Measurements from ENCODE around the gene C12orf76. TPM values are rescaled to one million over a fixed set of nuclear protein-coding genes. Genes with fewer than 3 reads are reported as not detected.

Gene C12orf76
- total and polyA plus RNA-seq, 2 of the 13 experiments (the other 11 are each of a cell fraction or from before 2014, with no cell fraction given) = 15.8 to 38.4 TPM

DNA sequence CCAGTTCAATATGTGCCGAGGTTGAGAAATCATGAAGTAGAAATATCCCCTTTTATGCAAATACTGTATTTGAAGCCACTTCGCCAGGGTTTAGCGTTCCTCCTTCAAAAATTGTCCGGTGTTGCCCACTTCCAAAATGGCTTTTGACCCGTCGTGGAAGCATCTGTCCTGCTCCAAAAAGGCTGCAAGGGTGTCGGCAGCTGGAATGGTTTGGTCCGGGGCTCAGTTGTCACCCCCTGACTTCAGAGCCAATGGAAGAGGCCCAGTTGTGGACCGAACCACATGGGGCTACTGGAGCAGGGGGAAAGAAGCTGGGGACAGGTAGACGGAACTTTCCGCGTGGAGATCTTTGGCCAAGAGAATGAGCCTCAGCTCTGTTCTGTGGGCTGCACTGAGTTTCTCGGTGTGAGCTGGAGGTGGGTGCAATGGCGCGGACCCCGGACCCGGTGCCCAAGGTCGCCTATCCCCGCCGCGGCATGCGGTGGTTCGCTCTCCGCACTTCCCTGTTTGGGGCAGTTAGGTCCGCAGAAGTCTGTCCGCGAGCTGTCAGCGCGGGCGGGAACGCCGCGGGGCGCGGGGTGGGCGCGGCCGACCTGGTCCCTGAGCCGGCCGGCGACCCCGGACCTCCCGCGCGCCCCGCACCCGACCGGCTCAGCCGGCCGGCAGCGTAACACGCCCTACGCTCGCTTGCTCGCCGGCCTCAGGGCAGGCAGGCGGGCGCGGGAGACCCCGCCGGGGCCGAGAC is 49.2 kb downstream of the C12orf76 start, which contains the start of gene ANKRD13A (continued):
- TF ChIP-seq, protein P1, sequence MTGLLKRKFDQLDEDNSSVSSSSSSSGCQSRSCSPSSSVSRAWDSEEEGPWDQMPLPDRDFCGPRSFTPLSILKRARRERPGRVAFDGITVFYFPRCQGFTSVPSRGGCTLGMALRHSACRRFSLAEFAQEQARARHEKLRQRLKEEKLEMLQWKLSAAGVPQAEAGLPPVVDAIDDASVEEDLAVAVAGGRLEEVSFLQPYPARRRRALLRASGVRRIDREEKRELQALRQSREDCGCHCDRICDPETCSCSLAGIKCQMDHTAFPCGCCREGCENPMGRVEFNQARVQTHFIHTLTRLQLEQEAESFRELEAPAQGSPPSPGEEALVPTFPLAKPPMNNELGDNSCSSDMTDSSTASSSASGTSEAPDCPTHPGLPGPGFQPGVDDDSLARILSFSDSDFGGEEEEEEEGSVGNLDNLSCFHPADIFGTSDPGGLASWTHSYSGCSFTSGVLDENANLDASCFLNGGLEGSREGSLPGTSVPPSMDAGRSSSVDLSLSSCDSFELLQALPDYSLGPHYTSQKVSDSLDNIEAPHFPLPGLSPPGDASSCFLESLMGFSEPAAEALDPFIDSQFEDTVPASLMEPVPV (CRISPR knock-in tag; IDR thresholded peaks at IDR 0.05) = 0 out of 2 replicates have a peak, but pooled peaks have one; percentile 52
- TF ChIP-seq ZSCAN29 (CRISPR knock-in tag; conservative IDR thresholded peaks at IDR 0.05) (no peak), ZNF430 (CRISPR knock-in tag; IDR thresholded peaks at IDR 0.05) (no peak), ZNF329 (CRISPR knock-in tag; IDR thresholded peaks at IDR 0.05; ENCODE audit: low read depth) (peak; percentile 43; the same call in 1 of the 2 replicates), PHF20 (CRISPR knock-in tag; IDR thresholded peaks at IDR 0.05) (peak; percentile 78), ATM (IDR thresholded peaks at IDR 0.05; ENCODE audit: borderline replicate concordance) (no peak), TCF7 (IDR thresholded peaks at IDR 0.05; ENCODE audit: low read depth) (no peak), HCFC1 (IDR thresholded peaks at IDR 0.05; ENCODE audit: low read depth, low read length) (peak; percentile 57; the same call in 1 of the 2 replicates), ZSCAN12 (CRISPR knock-in tag; IDR thresholded peaks at IDR 0.05) (0 out of 2 replicates have a peak, but pooled peaks have one; percentile 24), ATF7-NPFF (CRISPR knock-in tag; IDR thresholded peaks at IDR 0.05; ENCODE audit: low read depth) (peak; percentile 87; the same call in 1 of the 2 replicates), GTF3A (CRISPR knock-in tag; conservative IDR thresholded peaks at IDR 0.05) (no peak), ZNF136 (CRISPR knock-in tag; IDR thresholded peaks at IDR 0.05; ENCODE audit: low read depth) (no peak; the same call in 1 of the 2 replicates), ZIK1 (CRISPR knock-in tag; IDR thresholded peaks at IDR 0.05; ENCODE audit: borderline replicate concordance, low read depth) (peak; percentile 61; the same call in 1 of the 2 replicates), PHF5A (CRISPR knock-in tag; IDR thresholded peaks at IDR 0.05; ENCODE audit: low read depth, unreplicated experiment) (peak; percentile 44), ZFP36 (IDR thresholded peaks at IDR 0.05; ENCODE audit: borderline replicate concordance, low read depth, low read length, partially characterized antibody) (no peak), NFE2L1 (CRISPR knock-in tag; IDR thresholded peaks at IDR 0.05; ENCODE audit: borderline replicate concordance) (no peak)
- TF ChIP-seq, protein P2, sequence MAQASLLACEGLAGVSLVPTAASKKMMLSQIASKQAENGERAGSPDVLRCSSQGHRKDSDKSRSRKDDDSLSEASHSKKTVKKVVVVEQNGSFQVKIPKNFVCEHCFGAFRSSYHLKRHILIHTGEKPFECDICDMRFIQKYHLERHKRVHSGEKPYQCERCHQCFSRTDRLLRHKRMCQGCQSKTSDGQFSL (CRISPR knock-in tag; IDR thresholded peaks at IDR 0.05) = no peak
- TF ChIP-seq, protein P3, sequence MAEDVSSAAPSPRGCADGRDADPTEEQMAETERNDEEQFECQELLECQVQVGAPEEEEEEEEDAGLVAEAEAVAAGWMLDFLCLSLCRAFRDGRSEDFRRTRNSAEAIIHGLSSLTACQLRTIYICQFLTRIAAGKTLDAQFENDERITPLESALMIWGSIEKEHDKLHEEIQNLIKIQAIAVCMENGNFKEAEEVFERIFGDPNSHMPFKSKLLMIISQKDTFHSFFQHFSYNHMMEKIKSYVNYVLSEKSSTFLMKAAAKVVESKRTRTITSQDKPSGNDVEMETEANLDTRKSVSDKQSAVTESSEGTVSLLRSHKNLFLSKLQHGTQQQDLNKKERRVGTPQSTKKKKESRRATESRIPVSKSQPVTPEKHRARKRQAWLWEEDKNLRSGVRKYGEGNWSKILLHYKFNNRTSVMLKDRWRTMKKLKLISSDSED (CRISPR knock-in tag; IDR thresholded peaks at IDR 0.05) = no peak
- TF ChIP-seq, protein P4, sequence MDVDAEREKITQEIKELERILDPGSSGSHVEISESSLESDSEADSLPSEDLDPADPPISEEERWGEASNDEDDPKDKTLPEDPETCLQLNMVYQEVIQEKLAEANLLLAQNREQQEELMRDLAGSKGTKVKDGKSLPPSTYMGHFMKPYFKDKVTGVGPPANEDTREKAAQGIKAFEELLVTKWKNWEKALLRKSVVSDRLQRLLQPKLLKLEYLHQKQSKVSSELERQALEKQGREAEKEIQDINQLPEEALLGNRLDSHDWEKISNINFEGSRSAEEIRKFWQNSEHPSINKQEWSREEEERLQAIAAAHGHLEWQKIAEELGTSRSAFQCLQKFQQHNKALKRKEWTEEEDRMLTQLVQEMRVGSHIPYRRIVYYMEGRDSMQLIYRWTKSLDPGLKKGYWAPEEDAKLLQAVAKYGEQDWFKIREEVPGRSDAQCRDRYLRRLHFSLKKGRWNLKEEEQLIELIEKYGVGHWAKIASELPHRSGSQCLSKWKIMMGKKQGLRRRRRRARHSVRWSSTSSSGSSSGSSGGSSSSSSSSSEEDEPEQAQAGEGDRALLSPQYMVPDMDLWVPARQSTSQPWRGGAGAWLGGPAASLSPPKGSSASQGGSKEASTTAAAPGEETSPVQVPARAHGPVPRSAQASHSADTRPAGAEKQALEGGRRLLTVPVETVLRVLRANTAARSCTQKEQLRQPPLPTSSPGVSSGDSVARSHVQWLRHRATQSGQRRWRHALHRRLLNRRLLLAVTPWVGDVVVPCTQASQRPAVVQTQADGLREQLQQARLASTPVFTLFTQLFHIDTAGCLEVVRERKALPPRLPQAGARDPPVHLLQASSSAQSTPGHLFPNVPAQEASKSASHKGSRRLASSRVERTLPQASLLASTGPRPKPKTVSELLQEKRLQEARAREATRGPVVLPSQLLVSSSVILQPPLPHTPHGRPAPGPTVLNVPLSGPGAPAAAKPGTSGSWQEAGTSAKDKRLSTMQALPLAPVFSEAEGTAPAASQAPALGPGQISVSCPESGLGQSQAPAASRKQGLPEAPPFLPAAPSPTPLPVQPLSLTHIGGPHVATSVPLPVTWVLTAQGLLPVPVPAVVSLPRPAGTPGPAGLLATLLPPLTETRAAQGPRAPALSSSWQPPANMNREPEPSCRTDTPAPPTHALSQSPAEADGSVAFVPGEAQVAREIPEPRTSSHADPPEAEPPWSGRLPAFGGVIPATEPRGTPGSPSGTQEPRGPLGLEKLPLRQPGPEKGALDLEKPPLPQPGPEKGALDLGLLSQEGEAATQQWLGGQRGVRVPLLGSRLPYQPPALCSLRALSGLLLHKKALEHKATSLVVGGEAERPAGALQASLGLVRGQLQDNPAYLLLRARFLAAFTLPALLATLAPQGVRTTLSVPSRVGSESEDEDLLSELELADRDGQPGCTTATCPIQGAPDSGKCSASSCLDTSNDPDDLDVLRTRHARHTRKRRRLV (CRISPR knock-in tag; IDR thresholded peaks at IDR 0.05) = peak; percentile 69; the same call in 1 of the 2 replicates

All from HepG2 (cell line).